IMR-90 (cell line): ENCODE results near the gene NOL4. TPM values are rescaled to one million over a fixed set of nuclear protein-coding genes. Genes with fewer than 3 reads are reported as not detected.

Experiments
- ATAC-seq: fragments of 200-7000 bp; cut with Tn5 transposase; 2 replicates; pipeline ENCODE4 v1.9.1; 2020; ENCODE audit warnings: low read depth, mild to moderate bottlenecking, moderate library complexity
- Bru-seq: library from RNA; stranded (reverse); fragments of 400-500 nt; gene quantifications from one replicate; lab custom pipeline; 2021; lab: Mats Ljungman, UMichigan
- BruChase-seq, 2 experiments: library from RNA; stranded (reverse); fragments of 400-500 nt; gene quantifications; one replicate each; lab custom pipeline; 2021; lab: Mats Ljungman, UMichigan
- BruUV-seq: library from RNA; stranded (reverse); fragments of 400-500 nt; replicated peaks from 2 replicates; lab custom pipeline; 2021; lab: Mats Ljungman, UMichigan
- CTCF ChIA-PET: fragments of 300-600 bp; formaldehyde crosslinking; extraction: SDS; loops from one replicate; lab custom pipeline; 2021; ENCODE audit warnings: antibody characterized with exemption; lab: Yijun Ruan, JAX
- POLR2A ChIA-PET: fragments of 300-600 bp; sonication (Branson Sonifier 250); formaldehyde crosslinking; loops from one replicate; lab custom pipeline; 2022; ENCODE audit warnings: antibody characterized with exemption; ENCODE audit not compliant: unreplicated experiment; lab: Charles Lee
- DNase-seq: peaks from one replicate; pipeline ENCODE4 v3.0.0; 2013
- H2AFZ ChIP-seq: replicated peaks from 2 replicates; pipeline ENCODE3; 2013; ENCODE audit warnings: low read length, mild to moderate bottlenecking; ENCODE audit not compliant: poor library complexity
- H2AK5ac ChIP-seq: 2 replicates; pipeline ENCODE4 v1.6.1; 2013; ENCODE audit warnings: low read depth, low read length, inconsistent platforms
- H2AK9ac ChIP-seq: replicated peaks from 2 replicates; pipeline ENCODE3; 2013; ENCODE audit warnings: mild to moderate bottlenecking, low read depth, low read length, moderate library complexity; ENCODE audit not compliant: poor library complexity
- H2BK120ac ChIP-seq: 2 replicates; pipeline ENCODE4 v1.6.1; 2013; ENCODE audit warnings: low read depth, low read length, inconsistent platforms
- H2BK15ac ChIP-seq: 3 replicates; pipeline ENCODE4 v1.6.1; 2013; ENCODE audit warnings: low read depth, low read length, inconsistent platforms
- H2BK20ac ChIP-seq: 2 replicates; pipeline ENCODE4 v1.6.1; 2013; ENCODE audit warnings: low read depth, mild to moderate bottlenecking, inconsistent platforms, low read length, moderate library complexity
- H2BK5ac ChIP-seq: 2 replicates; pipeline ENCODE4 v1.6.1; 2013; ENCODE audit warnings: mild to moderate bottlenecking, low read depth, low read length, inconsistent platforms; ENCODE audit not compliant: poor library complexity, severe bottlenecking
- H3K14ac ChIP-seq: replicated peaks from 2 replicates; pipeline ENCODE4 v1.6.1; 2013; ENCODE audit warnings: low read depth, low read length, inconsistent platforms
- H3K18ac ChIP-seq: 2 replicates; pipeline ENCODE4 v1.6.1; 2013; ENCODE audit warnings: low read depth, low read length, control low read depth
- H3K23ac ChIP-seq: 2 replicates; pipeline ENCODE4 v1.6.1; 2013; ENCODE audit warnings: low read depth, low read length, inconsistent platforms
- H3K27ac ChIP-seq: 2 replicates; pipeline ENCODE4 v1.5.1; 2013; ENCODE audit warnings: mild to moderate bottlenecking, control low read depth, low read length; ENCODE audit not compliant: insufficient read depth
- H3K27me3 ChIP-seq: 2 replicates; pipeline ENCODE4 v1.6.1; 2013; ENCODE audit warnings: low read length; ENCODE audit not compliant: control insufficient read depth, insufficient read depth
- H3K36me3 ChIP-seq: 2 replicates; pipeline ENCODE4 v1.6.1; 2013; ENCODE audit warnings: low read length, mixed read lengths; ENCODE audit not compliant: control insufficient read depth, insufficient read depth
- H3K4ac ChIP-seq: 2 replicates; pipeline ENCODE4 v1.6.1; 2013; ENCODE audit warnings: low read depth, low read length, inconsistent platforms
- H3K4me1 ChIP-seq: 2 replicates; pipeline ENCODE4 v1.6.1; 2013; ENCODE audit warnings: low read length, mixed read lengths; ENCODE audit not compliant: control insufficient read depth, insufficient read depth
- H3K4me2 ChIP-seq: 2 replicates; pipeline ENCODE4 v1.6.1; 2013; ENCODE audit warnings: low read depth, mild to moderate bottlenecking, control low read depth, low read length, moderate library complexity
- H3K4me3 ChIP-seq: 2 replicates; pipeline ENCODE4 v1.5.1; 2013; ENCODE audit warnings: low read depth, mild to moderate bottlenecking, control low read depth, low read length, moderate library complexity; ENCODE audit not compliant: insufficient read depth
- H3K56ac ChIP-seq: 2 replicates; pipeline ENCODE4 v1.6.1; 2013; ENCODE audit warnings: low read length, inconsistent platforms; ENCODE audit not compliant: insufficient read depth; ENCODE audit errors: extremely low read depth
- H3K79me1 ChIP-seq, 2 experiments: 2 replicates each; pipeline ENCODE4 v1.6.1; 2013; ENCODE audit warnings: low read length in 2 of 2, inconsistent platforms in 1 of 2, low read depth in 1 of 2
- H3K9ac ChIP-seq: 2 replicates; pipeline ENCODE4 v1.6.1; 2013; ENCODE audit warnings: low read depth, low read length, control low read depth
- H3K9me1 ChIP-seq: 2 replicates; pipeline ENCODE4 v1.6.1; 2013; ENCODE audit warnings: low read length, inconsistent platforms; ENCODE audit not compliant: insufficient read depth
- H3K9me3 ChIP-seq: 2 replicates; pipeline ENCODE4 v1.6.1; 2013; ENCODE audit warnings: low read length; ENCODE audit not compliant: control insufficient read depth, insufficient read depth
- H4K20me1 ChIP-seq: 2 replicates; pipeline ENCODE4 v1.6.1; 2013; ENCODE audit warnings: low read length, inconsistent platforms; ENCODE audit not compliant: insufficient read depth
- H4K5ac ChIP-seq: 2 replicates; pipeline ENCODE4 v1.6.1; 2013; ENCODE audit warnings: mild to moderate bottlenecking, low read depth, low read length, control low read depth
- H4K8ac ChIP-seq, 2 experiments: 2 replicates each; pipeline ENCODE4 v1.6.1; 2013; ENCODE audit warnings: low read depth in 2 of 2, low read length in 2 of 2, control low read depth in 1 of 2, inconsistent platforms in 1 of 2
- H4K91ac ChIP-seq: 2 replicates; pipeline ENCODE4 v1.6.1; 2013; ENCODE audit warnings: low read depth, low read length, inconsistent platforms; ENCODE audit not compliant: insufficient read depth
- BHLHE40 ChIP-seq: fragments of 150-350 bp; IDR thresholded peaks from 2 replicates; pipeline ENCODE4 v1.6.1; 2016; ENCODE audit warnings: mild to moderate bottlenecking, low read depth, low read length
- CEBPB ChIP-seq: IDR thresholded peaks from 2 replicates; pipeline ENCODE4 v1.6.1; 2012; ENCODE audit warnings: low read depth, low read length, improper control_type of control experiment
- CHD1 ChIP-seq: IDR thresholded peaks from 2 replicates; pipeline ENCODE4 v1.6.1; 2012; ENCODE audit warnings: low read depth, low read length, improper control_type of control experiment
- FOS ChIP-seq: fragments of 150-350 bp; IDR thresholded peaks from 2 replicates; pipeline ENCODE4 v1.6.1; 2016; ENCODE audit warnings: low read depth, low read length
- MAFK ChIP-seq: IDR thresholded peaks from 2 replicates; pipeline ENCODE4 v1.6.1; 2012; ENCODE audit warnings: low read depth, low read length, improper control_type of control experiment
- MAZ ChIP-seq: IDR thresholded peaks from 2 replicates; pipeline ENCODE4 v1.6.1; 2012; ENCODE audit warnings: low read depth, mild to moderate bottlenecking, low read length, improper control_type of control experiment, moderate library complexity, borderline replicate concordance
- MXI1 ChIP-seq: IDR thresholded peaks from 2 replicates; pipeline ENCODE4 v1.6.1; 2012; ENCODE audit warnings: low read depth, mild to moderate bottlenecking, low read length, moderate library complexity, borderline replicate concordance
- NFE2L2 ChIP-seq: fragments of 150-350 bp; IDR thresholded peaks from 2 replicates; pipeline ENCODE4 v1.6.1; 2016; ENCODE audit warnings: low read depth, mild to moderate bottlenecking, low read length
- RAD21 ChIP-seq: IDR thresholded peaks from 2 replicates; pipeline ENCODE4 v1.6.1; 2012; ENCODE audit warnings: low read length, improper control_type of control experiment
- WGBS, 2 experiments: methylation state at CpG; one replicate each; pipeline versions ENCODE4 v1.1.5 to v1.1.7; 2013; ENCODE audit warnings: missing lambda C conversion rate in 2 of 2; ENCODE audit not compliant: insufficient read length in 1 of 2; ENCODE audit errors: extremely low coverage in 2 of 2; 5-methylcytosine and 5-hydroxymethylcytosine counted together
- dilution Hi-C: fragments of 300-500 bp; cut with HindIII; formaldehyde crosslinking; loops from one replicate; pipeline ENCODE4 v1.14.3; 2018; ENCODE audit warnings: low sequenced_read_pairs; ENCODE audit not compliant: unreplicated experiment
- in situ Hi-C: fragments of 300-500 bp; cut with MboI; formaldehyde crosslinking; loops from 3 replicates; pipeline ENCODE4 v1.14.3; 2019; ENCODE audit warnings: low sequenced_read_pairs, inconsistent platforms, mixed read lengths
- intact Hi-C: fragments of 100-400 bp; cut with micrococcal nuclease; formaldehyde crosslinking; loops from 2 replicates; pipeline ENCODE4 v1.10.0; 2022
- long read RNA-seq: library from polyadenylated mRNA; unstranded; transcript quantifications from one replicate; pipeline ENCODE4 v2.0.0, GENCODE V29; 2021; ENCODE audit not compliant: unreplicated experiment
- polyA plus RNA-seq, 3 experiments: library from polyadenylated mRNA; depleted of rRNA; stranded (reverse); fragments of >200 nt; gene quantifications; 2 replicates each; pipeline ENCODE4 v1.2.3, GENCODE V29; 2012; ENCODE audit warnings: low replicate concordance in 1 of 3
- total RNA-seq: library from RNA; depleted of rRNA; stranded (reverse); fragments of >200 nt; gene quantifications from 2 replicates; pipeline ENCODE4 v1.2.3, GENCODE V29; 2012; rRNA removed
- TF ChIP-seq, protein P1 (sequence below): conservative IDR thresholded peaks from 2 replicates; pipeline ENCODE4 v1.5.1; 2012; ENCODE audit warnings: mild to moderate bottlenecking, low read depth, low read length, improper control_type of control experiment
- TF ChIP-seq, protein P2 (sequence below): fragments of 150-350 bp; IDR thresholded peaks from 2 replicates; pipeline ENCODE4 v1.6.1; 2016; ENCODE audit warnings: low read depth, mild to moderate bottlenecking, low read length, moderate library complexity, borderline replicate concordance

NOL4 gene, protein sequence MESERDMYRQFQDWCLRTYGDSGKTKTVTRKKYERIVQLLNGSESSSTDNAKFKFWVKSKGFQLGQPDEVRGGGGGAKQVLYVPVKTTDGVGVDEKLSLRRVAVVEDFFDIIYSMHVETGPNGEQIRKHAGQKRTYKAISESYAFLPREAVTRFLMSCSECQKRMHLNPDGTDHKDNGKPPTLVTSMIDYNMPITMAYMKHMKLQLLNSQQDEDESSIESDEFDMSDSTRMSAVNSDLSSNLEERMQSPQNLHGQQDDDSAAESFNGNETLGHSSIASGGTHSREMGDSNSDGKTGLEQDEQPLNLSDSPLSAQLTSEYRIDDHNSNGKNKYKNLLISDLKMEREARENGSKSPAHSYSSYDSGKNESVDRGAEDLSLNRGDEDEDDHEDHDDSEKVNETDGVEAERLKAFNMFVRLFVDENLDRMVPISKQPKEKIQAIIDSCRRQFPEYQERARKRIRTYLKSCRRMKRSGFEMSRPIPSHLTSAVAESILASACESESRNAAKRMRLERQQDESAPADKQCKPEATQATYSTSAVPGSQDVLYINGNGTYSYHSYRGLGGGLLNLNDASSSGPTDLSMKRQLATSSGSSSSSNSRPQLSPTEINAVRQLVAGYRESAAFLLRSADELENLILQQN
- total RNA-seq (not detected in 2 replicates), polyA plus RNA-seq (2012; rRNA removed) (not detected in 2 replicates), Bru-seq, nascent RNA (percentile 1 among the genes with signal in this experiment), BruChase-seq, experiment 1, labeled RNA remaining after a 6-hour chase (percentile 1 among the genes with signal in this experiment), BruChase-seq, experiment 2, labeled RNA remaining after a 2-hour chase (not detected)
- polyA plus RNA-seq (2012; cell fraction: cytosol; rRNA removed), result 0.02 TPM in 1 of 2 replicates, not detected in the other
- polyA plus RNA-seq (2012; cell fraction: nucleus; rRNA removed; ENCODE audit: low replicate concordance), result not detected in 2 replicates
- long read RNA-seq, result 0 reads

DNA sequence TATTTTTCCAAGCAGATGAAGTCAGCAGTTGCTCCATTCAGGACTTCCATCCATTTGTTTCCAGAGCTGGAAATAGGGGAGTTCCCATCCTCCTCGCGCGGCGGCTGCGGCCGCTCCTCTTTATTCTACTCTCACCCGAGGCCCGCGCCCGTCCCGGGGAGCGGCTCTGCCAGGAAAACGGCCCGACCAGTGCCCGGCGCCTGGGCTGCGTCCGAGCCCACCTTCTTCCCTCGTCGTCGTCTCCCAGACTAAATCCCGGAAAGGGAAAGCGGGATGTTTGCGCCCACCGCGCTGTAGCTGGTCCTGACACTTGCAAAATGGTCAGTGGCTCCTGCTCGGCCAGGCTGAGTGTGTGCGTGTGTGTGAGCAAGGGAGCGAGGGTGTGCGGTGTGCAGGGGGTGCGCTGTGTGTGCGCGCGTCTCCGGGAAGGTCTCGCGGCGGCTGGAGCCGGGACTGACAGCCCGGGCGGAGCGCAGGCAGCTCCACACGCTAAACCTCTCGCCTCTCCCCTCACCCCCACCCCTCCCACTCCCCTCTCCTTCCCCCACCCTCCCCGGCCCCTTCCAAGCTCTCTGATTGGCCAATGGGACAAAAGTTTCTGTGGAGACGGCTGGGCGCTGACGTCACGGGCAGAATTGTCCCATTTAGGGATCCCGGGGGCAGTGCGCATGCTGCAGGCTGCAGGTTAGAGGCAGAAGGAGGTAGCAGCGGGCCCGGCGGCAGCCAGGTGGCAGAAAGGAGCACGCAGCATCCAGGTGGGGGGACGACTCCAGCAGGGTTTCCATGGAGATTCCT, at the start of gene NOL4:
NOL4 (minus strand) TSS at position 491 of the 795 bp plus-strand sequence. CDS start 1,660 bp downstream, outside the sequence.
- no peaks in the 10 kb centered on the region for H3K9me3 ChIP-seq
- no peak within 1 kb of the TSS for H2BK120ac ChIP-seq
- ChIA-PET POLR2A (no interaction called here), CTCF (no interaction called here)
- no TSS peak for BruUV-seq
- H3K18ac ChIP-seq, result no peak within 1 kb of the TSS
- no peak within 1 kb of the TSS for H3K56ac ChIP-seq
- intact Hi-C loops (no loop called here), dilution Hi-C loops (no loop called here), in situ Hi-C loops (no loop called here)
- 0 out of 2 replicates have a peak, but pooled peaks cover 1% of the 10 kb centered on the region for H3K4me1 ChIP-seq
- H3K9ac ChIP-seq, result no peak within 1 kb of the TSS
- H3K4me2 ChIP-seq, result peak within 1 kb of the TSS; percentile 94
- H2BK15ac ChIP-seq, result no peak within 1 kb of the TSS
- H2BK20ac ChIP-seq, result no peak within 1 kb of the TSS
- no peak within 1 kb of the TSS for H4K91ac ChIP-seq
- H2AFZ ChIP-seq, result peak within 1 kb of the TSS; percentile 85
- no peak within 1 kb of the TSS for H3K23ac ChIP-seq
- H4K20me1 ChIP-seq, result no peaks in the 10 kb centered on the region
- peak; percentile 70 for ATAC-seq
- no peak within 1 kb of the TSS for H3K27ac ChIP-seq
- H3K79me1 ChIP-seq, result no peaks in the 10 kb centered on the region
- H2AK9ac ChIP-seq, result no peak within 1 kb of the TSS
- H3K27me3 ChIP-seq, result peaks cover 36% of the 10 kb centered on the region
- H4K5ac ChIP-seq, result no peak within 1 kb of the TSS
- H2AK5ac ChIP-seq, result no peak within 1 kb of the TSS
- H2BK5ac ChIP-seq, result no peak within 1 kb of the TSS
- no peak within 1 kb of the TSS for H3K14ac ChIP-seq
- WGBS, 2 experiments, result 1% methylated on average over 16 of the region's 56 CpGs; no CpG with 5 or more reads in 1 of the 2 experiments
- no peaks in the 10 kb centered on the region for H3K9me1 ChIP-seq
- H3K4me3 ChIP-seq, result peak within 1 kb of the TSS; percentile 43
- no peaks in the 10 kb centered on the region for H3K36me3 ChIP-seq
- H3K4ac ChIP-seq, result no peak within 1 kb of the TSS
- DNase-seq, result no peak
- H4K8ac ChIP-seq, result no peak within 1 kb of the TSS
- TF ChIP-seq, protein P1, sequence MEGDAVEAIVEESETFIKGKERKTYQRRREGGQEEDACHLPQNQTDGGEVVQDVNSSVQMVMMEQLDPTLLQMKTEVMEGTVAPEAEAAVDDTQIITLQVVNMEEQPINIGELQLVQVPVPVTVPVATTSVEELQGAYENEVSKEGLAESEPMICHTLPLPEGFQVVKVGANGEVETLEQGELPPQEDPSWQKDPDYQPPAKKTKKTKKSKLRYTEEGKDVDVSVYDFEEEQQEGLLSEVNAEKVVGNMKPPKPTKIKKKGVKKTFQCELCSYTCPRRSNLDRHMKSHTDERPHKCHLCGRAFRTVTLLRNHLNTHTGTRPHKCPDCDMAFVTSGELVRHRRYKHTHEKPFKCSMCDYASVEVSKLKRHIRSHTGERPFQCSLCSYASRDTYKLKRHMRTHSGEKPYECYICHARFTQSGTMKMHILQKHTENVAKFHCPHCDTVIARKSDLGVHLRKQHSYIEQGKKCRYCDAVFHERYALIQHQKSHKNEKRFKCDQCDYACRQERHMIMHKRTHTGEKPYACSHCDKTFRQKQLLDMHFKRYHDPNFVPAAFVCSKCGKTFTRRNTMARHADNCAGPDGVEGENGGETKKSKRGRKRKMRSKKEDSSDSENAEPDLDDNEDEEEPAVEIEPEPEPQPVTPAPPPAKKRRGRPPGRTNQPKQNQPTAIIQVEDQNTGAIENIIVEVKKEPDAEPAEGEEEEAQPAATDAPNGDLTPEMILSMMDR, result no peak
- TF ChIP-seq BHLHE40, result no peak
- no peak for TF ChIP-seq MAZ
- no peak for TF ChIP-seq NFE2L2
- TF ChIP-seq MAFK, result no peak
- TF ChIP-seq, protein P2, sequence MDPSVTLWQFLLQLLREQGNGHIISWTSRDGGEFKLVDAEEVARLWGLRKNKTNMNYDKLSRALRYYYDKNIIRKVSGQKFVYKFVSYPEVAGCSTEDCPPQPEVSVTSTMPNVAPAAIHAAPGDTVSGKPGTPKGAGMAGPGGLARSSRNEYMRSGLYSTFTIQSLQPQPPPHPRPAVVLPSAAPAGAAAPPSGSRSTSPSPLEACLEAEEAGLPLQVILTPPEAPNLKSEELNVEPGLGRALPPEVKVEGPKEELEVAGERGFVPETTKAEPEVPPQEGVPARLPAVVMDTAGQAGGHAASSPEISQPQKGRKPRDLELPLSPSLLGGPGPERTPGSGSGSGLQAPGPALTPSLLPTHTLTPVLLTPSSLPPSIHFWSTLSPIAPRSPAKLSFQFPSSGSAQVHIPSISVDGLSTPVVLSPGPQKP, result no peak
- TF ChIP-seq CHD1, result no peak
- TF ChIP-seq FOS, result no peak
- no peak for TF ChIP-seq CEBPB
- TF ChIP-seq MXI1, result no peak
- no peak for TF ChIP-seq RAD21
